Measurements from ENCODE around the gene ZNF426. TPM values are rescaled to one million over a fixed set of nuclear protein-coding genes. Genes with fewer than 3 reads are reported as not detected.
A peak's percentile ranks its signal among the peaks of the same experiment; 100 is the strongest.

ZNF426 gene
- total and polyA plus RNA-seq, 2 of the 13 experiments (the other 11 are each of a cell fraction or from before 2014, with no cell fraction given) = 3.8 to 14.9 TPM

GRCh38 chr19:9538183-9539058, at the start of gene ZNF426 (continued):
- TF ChIP-seq ZNF318 (CRISPR knock-in tag; IDR thresholded peaks at IDR 0.05) (no peak), KMT2A (CRISPR knock-in tag; IDR thresholded peaks at IDR 0.05) (peak; percentile 92), DPF2 (CRISPR knock-in tag; IDR thresholded peaks at IDR 0.05; ENCODE audit: borderline replicate concordance, low read depth) (no peak), JDP2 (CRISPR knock-in tag; IDR thresholded peaks at IDR 0.05; ENCODE audit: borderline replicate concordance) (no peak; the same call in 1 of the 2 replicates), ZNF354B (CRISPR knock-in tag; IDR thresholded peaks at IDR 0.05) (no peak), ZZZ3 (CRISPR knock-in tag; IDR thresholded peaks at IDR 0.05; ENCODE audit: borderline replicate concordance) (peak; percentile 76; the same call in 1 of the 2 replicates), TGIF2 (CRISPR knock-in tag; IDR thresholded peaks at IDR 0.05) (0 out of 2 replicates have a peak, but pooled peaks have one; percentile 37), THRA (CRISPR knock-in tag; IDR thresholded peaks at IDR 0.05; ENCODE audit: borderline replicate concordance) (peak; percentile 17; the same call in 1 of the 2 replicates), CC2D1A (CRISPR knock-in tag; IDR thresholded peaks at IDR 0.05) (0 out of 2 replicates have a peak, but pooled peaks have one; percentile 47), ZMAT5 (CRISPR knock-in tag; IDR thresholded peaks at IDR 0.05; ENCODE audit: borderline replicate concordance, low read depth) (no peak), ZNF263 (CRISPR knock-in tag; IDR thresholded peaks at IDR 0.05) (peak; percentile 51), ZBTB25 (CRISPR knock-in tag; IDR thresholded peaks at IDR 0.05) (peak; percentile 61; the same call in 1 of the 2 replicates), ZNF343 (CRISPR knock-in tag; IDR thresholded peaks at IDR 0.05) (no peak), RBAK (CRISPR knock-in tag; IDR thresholded peaks at IDR 0.05) (peak; percentile 65; the same call in 1 of the 2 replicates), ZNF576 (CRISPR knock-in tag; IDR thresholded peaks at IDR 0.05) (no peak)
